ENCODE measurements around the gene MBOAT2. TPM values are rescaled to one million over a fixed set of nuclear protein-coding genes. Genes with fewer than 3 reads are reported as not detected.

Gene MBOAT2
- total RNA-seq, 1 donor from 2014 or later = 34.9 TPM

GRCh38 chr2:8806885-8807704 is 196.4 kb downstream of the MBOAT2 start:
- H3K4me3 ChIP-seq (ENCODE audit: low read depth, low read length) = no peak overlapping the region
- TF ChIP-seq CTCF (conservative IDR thresholded peaks at IDR 0.05; ENCODE audit: low read depth, low read length) = no peak
- DNase-seq (ENCODE audit: low read depth) = no peak

GRCh38 chr2:8805278-8806210 is 197.9 kb downstream of the MBOAT2 start:
- DNase-seq (ENCODE audit: low read depth) = no peak
- H3K4me3 ChIP-seq (ENCODE audit: low read depth, low read length) = no peak overlapping the region
- no peak for TF ChIP-seq CTCF (conservative IDR thresholded peaks at IDR 0.05; ENCODE audit: low read depth, low read length)

GRCh38 chr2:8803658-8804379 is 199.7 kb downstream of the MBOAT2 start:
- peak; percentile 18 for TF ChIP-seq CTCF (conservative IDR thresholded peaks at IDR 0.05; ENCODE audit: low read depth, low read length)
- DNase-seq (ENCODE audit: low read depth) = peak; percentile 59
- H3K4me3 ChIP-seq (ENCODE audit: low read depth, low read length) = no peak overlapping the region

- no peak for DNase-seq (ENCODE audit: low read depth)
- TF ChIP-seq CTCF (conservative IDR thresholded peaks at IDR 0.05; ENCODE audit: low read depth, low read length) = no peak
These were observed 200.7 kb downstream of the MBOAT2 start for GRCh38 chr2:8802741-8803140.

More at GRCh38 chr2:8802741-8803140, 200.7 kb downstream of the MBOAT2 start:
- H3K4me3 ChIP-seq (ENCODE audit: low read depth, low read length) = no peak overlapping the region

Other genes starting within 250 kb of the MBOAT2 start
- gene KIDINS220, start 166.1 kb downstream of the MBOAT2 start, total RNA-seq = 17.4 and 27.0 TPM in 2 replicates
- 27.3 and 33.0 TPM in 2 replicates for gene ASAP2, start 203.1 kb upstream of the MBOAT2 start, total RNA-seq